ENCODE data around the gene KCNK18.

KCNK18 gene

DNA sequence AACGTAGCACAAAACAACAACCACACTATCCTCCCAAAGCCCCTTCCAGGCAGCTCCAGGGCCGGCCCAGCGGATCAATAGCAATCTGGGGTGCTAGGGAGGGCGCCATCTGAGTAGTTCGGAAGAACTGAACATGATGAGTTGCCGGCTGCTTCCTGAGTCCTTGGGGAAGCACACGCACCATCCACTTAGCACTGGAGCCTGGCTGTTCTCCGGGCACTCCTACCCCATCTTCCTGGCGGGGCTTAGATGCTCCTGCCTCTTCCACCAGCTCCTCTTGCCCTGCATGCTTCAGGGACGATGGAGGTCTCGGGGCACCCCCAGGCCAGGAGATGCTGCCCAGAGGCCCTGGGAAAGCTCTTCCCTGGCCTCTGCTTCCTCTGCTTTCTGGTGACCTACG is at the start of gene KCNK18:
KCNK18 (plus strand) TSS at position 301 of the 400 bp plus-strand sequence; CDS start at position 301, 0 bp downstream.
- DNase-seq (ENCODE audit: low read depth in 3 of 3), result no peak

GRCh38 chr10:117148284-117148683 is 49.0 kb upstream of the KCNK18 start:
- DNase-seq (ENCODE audit: low read depth in 3 of 3), result no peak

GRCh38 chr10:117152668-117153067 is 44.6 kb upstream of the KCNK18 start:
- no peak for DNase-seq (ENCODE audit: low read depth in 3 of 3)

GRCh38 chr10:117158297-117158696 is 39.0 kb upstream of the KCNK18 start:
- DNase-seq (ENCODE audit: low read depth in 3 of 3), result no peak

GRCh38 chr10:117159390-117159789 is 37.9 kb upstream of the KCNK18 start:
- no peak for DNase-seq (ENCODE audit: low read depth in 3 of 3)

- no peak for DNase-seq (ENCODE audit: low read depth in 3 of 3)
Measured at GRCh38 chr10:117160567-117160966, 36.7 kb upstream of the KCNK18 start.

GRCh38 chr10:117161386-117162033 is 35.8 kb upstream of the KCNK18 start:
- no peak for DNase-seq (ENCODE audit: low read depth in 3 of 3)

- DNase-seq (ENCODE audit: low read depth in 3 of 3), result no peak
Measured at GRCh38 chr10:117162093-117163060, 34.9 kb upstream of the KCNK18 start.

DNA sequence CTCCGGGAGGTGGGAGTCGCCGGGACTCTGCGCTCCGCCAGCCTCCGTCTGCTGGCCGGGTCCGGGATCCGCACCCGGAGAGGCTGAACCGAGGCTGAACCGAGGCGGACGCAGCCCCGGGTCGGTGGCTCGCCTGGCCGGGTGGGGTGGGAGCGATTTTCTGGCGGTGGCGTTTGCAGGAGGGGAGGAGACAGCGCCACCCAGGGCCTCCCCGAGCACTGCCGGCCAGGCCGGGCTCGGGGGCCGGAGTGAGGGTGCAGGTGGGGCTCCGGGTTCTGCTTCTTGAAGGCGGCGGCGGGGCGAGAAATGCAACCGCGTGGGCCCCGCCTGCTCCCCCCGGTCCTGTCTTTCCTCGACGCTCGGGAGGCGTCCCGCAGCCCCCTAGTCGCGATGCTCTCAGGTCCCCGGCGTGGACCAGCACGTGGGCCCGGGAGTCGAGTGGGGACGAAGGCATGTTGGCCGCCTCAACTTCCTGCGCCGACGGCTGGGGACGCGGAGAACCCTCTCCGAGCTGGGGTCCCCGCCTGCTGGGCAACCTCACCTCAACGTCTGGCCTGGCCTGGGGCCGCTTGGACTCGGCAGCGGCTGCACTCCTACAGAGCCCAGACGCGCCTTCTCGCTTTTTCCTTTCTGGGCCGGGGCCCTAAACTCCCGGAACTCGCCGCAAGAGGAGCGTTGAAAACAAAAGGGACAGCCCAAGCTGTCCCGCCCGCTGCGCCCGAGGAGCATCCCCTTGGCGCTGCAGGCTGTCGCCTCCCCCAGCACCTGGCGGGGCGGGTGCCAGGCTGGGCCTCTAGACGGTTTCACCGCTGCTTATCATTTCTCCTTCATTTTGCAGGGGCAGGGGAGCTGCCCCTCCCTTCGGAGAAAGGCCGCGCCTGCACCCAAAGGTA is 34.0 kb upstream of the KCNK18 start:
- no peak for DNase-seq (ENCODE audit: low read depth in 3 of 3)

- DNase-seq (ENCODE audit: low read depth in 3 of 3), result no peak
Measured at GRCh38 chr10:117163954-117164548, 33.2 kb upstream of the KCNK18 start.

DNA sequence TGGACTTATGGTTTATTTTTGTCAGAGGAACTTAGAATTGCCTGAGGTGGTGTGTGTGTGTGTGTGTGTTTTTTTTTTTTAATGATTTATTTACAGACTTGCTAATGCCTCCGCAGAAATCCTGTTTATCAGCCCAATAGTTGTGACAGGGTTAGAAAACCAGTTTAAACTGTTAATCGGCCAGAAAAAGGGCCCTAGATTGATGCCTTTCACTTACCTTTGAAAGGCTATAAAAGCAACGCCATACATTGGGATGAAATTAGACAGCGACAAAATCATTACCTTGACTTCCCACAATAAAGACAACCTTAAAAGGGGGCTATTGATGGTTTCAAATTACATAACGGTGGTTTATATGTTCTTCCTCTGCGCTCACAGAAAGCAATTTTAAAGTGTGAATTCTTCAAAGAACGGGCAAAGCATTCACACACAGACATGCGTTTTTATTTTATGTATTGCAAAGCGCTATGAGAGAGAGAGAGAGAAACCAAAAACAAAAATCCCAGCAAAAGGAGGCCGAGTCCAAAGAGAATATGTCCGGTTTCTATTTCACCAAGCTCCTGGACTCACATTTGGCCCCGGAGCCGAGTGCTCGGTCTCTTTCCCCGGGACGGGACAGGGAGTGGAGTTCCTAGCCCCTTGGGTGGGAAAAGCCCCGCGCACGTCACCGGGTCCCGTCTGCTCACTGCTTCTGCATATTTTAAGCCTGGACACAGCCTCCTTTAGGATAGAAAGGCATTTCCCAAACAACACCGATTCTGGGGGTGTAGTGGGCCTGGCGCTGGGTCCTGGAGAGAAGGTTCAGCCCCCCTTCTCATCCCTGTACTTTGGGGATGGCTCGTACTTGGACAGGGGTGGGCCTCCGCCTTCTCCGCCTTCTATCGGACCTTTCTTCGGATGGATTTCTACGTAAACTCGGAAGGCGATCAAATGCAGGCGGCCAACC is 32.4 kb upstream of the KCNK18 start:
- DNase-seq (ENCODE audit: low read depth in 3 of 3), result no peak

DNA sequence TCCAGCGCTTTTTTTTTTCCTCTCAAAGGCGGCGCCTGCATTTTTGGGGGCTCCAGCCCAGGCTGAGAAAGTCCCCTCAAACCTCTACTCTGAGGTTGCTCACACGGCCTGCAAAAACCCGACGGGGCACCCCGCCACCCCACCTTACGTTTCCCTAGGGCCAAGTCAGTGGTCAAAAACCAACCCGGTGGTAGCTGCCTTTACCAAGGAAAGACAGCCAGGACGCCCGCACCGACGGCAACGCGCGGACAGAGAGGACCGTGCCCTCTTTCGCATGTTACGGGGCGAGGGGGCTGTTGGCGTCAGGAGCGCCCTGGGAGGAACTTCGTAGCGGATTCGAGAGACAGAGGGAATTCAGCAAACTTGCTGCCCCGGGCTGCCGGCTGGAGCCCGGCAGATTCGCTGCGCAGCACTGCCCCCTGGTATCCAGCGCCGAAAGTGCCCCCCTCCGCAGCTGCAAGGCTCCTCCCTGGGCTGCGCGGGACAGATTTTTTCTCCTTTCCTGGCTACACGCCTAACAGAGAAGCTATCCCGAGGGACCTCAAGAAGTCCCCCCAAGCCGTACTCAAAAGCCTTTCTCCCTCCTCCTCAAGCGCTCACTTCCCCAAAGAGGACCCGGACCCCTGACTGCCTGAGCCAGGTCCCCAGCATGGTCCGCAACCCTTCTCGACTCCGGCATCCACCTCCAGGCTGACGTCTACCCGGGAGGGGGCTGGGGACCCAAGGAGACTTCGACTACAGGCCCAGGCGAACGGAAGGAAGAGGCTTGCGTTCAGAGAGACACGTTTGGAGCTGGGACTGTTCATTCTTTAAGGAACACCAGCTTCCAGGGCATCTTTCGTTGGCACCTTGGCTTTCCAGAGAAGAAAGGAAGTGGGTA is 31.5 kb upstream of the KCNK18 start:
- no peak for DNase-seq (ENCODE audit: low read depth in 3 of 3)

- DNase-seq (ENCODE audit: low read depth in 3 of 3), result no peak
Measured at GRCh38 chr10:117166418-117167345, 30.6 kb upstream of the KCNK18 start.

DNA sequence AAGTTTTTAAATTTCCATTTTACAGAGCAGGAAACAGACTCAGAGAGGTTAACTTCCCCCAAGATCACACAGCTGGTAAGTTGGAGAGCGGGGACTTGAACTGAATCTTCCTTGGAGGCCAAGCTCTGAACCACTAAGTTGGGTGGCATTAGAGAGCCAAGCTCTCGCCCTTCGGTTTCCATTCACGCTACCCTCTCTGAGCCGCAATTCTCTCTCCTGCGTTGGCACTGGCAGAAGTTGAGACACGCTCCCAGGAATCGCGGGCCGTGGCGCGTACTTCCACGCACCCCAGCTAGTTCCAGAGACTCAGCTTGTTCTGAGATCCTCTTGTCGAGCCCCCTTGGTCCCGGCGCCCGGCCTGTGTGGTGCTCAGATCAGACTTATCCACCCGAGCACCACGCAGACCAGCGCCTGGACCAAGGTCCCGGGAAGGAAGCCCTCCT is 29.9 kb upstream of the KCNK18 start:
- DNase-seq (ENCODE audit: low read depth in 3 of 3), result no peak

DNA sequence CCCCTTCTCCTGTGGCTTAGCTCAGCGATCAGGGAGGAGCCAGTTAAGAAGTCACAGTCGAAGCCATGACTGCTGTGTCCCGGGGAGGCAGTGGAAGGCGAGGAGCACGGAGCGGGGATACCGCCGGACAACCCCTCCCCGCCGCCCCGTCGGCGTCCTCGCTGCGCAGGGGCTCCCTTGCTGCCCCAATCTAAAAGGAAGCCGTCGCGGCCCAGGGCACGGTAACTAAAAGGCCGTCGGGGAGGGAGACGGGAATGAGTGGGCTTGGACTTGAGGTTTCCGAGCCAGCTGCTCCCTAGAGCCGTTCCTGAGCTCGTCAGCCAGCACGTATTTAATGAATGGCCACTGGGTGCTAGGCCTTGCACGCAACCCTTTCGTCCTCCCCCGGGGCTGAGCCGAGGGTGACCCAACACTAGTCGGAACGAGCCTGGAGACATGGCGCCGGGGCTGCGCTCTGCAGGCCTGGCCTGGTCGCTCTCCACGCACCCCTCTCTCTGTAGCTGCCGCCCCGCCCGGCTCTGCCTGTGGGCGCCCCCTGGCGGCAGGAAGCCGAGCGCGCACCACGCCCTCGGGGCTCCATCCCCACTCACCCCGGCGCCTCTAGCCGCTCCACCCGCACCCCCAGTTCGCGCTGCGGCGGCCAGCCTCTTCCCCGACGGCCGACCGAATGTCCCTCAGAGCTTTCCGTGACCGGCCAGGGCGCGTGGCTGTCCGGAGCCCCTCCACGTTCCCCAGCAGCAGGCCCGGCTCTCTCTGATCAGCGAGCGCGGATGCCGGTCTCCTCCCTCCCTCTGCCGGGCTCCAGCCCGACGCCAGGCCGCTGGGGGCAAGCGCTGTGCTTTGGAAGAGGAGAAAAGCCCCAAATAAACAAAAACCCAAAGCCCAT is 29.3 kb upstream of the KCNK18 start:
- DNase-seq (ENCODE audit: low read depth in 3 of 3), result peak; percentile 23 to 53 (median 37)

DNA sequence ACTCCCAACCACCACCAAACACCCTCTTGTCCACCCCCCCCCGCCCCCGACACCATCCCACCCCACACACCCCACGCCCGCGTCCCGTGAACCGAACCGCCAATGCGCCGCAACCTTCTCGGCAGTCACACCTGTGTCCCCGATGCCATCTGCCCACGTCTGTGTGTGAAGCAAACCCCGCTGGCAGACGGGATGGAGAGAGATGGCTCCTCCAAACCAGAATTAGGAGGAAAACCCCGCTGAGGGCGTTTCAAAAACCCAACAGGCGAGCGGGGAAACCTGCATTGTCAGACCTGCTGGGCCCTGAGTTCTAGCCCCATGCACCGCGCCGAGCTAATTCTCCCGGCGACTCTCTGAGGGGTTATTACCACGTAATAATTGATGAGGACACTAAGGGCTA is 28.6 kb upstream of the KCNK18 start:
- no peak for DNase-seq (ENCODE audit: low read depth in 3 of 3)

GRCh38 chr10:117169480-117169879 is 27.8 kb upstream of the KCNK18 start:
- DNase-seq (ENCODE audit: low read depth in 3 of 3), result no peak
